UCSD-AML1 (cell line): ENCODE results near the gene SPAG4.

Experiments
- DNase-seq: peaks from one replicate; lab custom pipeline; 2025; ENCODE audit not compliant: unreplicated experiment; lab: John Stamatoyannopoulos, UW

SPAG4 gene

DNA sequence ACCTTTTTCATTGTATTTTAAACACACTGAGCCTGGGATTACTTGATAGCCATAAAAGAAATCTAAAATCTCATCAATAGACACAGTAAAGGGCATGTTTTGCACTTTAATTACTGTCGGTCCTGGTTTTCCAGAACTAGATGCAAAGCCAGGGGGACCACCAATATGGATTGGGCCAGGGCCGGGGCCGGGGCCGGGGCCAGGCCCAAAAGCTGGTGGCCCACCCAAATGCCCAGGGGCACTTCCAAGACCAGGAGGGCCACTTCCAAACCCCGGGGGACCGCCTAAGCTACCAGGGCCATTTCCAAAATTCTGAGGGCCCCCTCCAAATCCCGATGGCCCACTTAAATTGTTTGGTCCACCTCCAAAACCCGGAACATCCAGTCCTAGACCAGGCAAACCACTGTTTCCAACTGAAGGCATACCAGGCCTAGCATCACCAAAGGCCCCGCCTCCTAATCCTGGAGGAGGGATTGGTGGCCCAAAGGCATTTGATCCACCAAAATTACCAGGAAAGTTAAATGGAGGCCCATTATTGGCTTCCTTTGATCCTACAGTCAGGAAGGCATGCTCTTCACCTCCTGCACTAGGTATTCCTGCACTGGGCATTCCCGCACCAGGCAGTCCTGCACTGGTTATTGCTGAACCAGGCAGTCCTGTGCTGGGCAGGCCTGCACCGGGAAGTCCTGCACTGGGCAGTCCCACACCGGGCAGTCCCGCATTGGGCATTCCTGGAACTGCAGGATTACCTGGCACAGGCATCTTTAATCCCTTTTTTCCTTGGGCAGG lies 37.2 kb downstream of the SPAG4 start:
- no peak for DNase-seq

DNA sequence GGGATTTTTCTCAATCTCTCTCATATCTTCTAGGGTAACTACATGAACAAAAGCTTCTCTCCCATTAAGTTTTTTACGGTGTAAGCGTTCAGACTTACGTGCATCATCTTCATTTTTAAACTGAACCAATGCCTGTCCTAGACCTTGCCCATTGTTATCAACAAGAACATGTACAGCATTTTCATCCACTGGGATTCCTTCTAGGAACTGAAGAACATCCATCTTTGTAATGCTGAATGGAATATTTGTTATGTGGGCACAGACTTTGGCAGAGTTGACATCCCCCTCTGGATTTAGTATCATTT lies 37.8 kb downstream of the SPAG4 start:
- no peak for DNase-seq

DNA sequence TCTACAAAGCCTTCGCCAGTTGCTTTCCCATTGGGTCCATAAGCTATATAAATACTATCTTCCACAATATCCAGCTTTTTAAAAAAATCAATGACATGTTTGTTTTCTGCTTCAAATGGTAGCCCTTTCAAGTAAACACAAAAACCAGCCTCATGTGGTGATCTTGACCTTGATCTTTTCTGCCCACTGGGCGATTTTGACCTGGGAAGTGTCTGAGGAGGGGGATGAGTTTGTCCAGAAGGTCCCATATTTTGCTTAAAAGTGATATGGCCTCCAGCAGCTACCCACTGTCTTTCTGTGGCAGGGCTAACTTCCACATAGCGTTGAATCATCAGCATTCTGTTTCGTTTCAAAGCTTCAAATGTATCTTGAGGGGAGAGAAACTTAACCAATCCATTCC lies 38.3 kb downstream of the SPAG4 start:
- DNase-seq = no peak

GRCh38 chr20:35654415-35654814 lies 38.8 kb downstream of the SPAG4 start:
- DNase-seq = no peak

DNA sequence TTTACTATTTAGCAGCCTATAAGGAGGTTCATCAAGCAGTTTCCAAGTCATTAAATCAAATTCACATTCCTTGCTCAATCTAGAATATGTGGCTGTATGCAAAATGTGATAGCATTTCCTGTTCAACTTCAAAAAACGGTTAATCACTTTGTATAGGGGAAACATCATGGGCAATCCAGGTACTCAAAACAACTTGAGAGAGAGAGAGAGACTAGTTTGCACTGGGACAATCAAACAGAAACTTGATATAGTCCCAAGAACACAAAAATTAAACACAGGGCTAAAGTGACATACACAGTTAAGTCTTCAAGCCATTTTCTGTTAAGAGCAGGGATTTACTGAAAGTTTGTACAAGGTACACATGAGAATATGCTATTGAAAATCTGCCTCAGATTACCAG lies 41.6 kb downstream of the SPAG4 start:
- DNase-seq = no peak

DNA sequence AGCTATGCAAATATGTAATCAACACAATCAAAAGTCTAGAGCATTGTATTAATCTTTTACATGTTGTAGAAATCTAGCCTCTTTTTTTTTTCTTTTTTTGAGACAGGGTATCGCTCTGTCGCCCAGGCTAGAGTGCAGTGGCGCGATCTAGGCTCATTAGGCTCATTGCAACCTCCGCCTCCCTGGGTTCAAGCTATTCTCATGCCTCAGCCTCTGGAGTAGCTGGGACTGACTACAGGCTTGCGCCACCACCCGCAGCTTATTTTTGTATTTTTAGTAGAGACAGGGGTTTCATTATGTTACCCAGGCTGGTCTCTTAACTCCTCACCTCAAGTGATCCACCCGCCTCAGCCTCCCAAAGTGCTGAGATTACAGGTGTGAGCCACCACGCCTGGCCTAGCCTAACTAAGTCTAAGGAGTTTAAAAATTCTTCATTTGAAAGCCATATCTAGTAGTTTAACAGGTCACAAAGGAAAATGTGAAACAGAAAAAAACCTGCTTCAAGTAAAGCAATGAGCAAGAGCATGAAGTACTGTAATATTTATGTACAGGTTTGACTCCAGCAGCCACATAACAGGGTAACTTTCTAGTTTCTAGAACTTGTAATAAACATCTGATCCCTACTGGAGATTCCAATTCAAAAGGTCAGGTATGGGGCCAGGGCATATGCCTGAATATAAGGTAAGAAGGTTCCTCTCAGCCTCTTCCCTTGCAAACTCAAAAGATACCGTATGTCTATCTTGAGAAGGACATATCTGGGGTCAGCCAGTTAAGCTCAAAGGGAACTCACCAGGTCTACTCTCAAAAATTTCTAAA lies 44.7 kb downstream of the SPAG4 start:
- DNase-seq = no peak

DNA sequence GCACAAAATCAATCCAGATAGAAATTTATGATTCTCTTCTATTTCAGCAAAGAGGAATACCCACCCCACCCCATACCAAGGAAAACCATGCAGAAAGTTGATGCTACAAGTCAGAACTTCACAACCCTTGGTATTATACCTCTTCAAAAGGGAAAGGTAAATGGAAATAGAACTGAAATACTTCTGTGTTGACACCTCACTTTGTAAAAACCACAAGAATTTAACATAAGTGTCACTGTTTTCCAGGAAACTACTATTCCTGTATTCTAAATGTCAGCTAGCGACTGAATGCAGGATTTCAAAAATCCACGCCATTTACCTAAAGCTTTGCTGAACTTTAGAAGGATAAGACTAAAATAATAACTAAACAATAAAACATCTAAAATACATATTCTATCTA lies 45.4 kb downstream of the SPAG4 start:
- DNase-seq = no peak

- DNase-seq = no peak
Observed at GRCh38 chr20:35661908-35662307, 46.3 kb downstream of the SPAG4 start.

- no peak for DNase-seq
Observed at GRCh38 chr20:35662551-35662950, 46.9 kb downstream of the SPAG4 start.

- DNase-seq = peak; percentile 39
Observed at GRCh38 chr20:35663516-35664465, 48.2 kb downstream of the SPAG4 start.

DNA sequence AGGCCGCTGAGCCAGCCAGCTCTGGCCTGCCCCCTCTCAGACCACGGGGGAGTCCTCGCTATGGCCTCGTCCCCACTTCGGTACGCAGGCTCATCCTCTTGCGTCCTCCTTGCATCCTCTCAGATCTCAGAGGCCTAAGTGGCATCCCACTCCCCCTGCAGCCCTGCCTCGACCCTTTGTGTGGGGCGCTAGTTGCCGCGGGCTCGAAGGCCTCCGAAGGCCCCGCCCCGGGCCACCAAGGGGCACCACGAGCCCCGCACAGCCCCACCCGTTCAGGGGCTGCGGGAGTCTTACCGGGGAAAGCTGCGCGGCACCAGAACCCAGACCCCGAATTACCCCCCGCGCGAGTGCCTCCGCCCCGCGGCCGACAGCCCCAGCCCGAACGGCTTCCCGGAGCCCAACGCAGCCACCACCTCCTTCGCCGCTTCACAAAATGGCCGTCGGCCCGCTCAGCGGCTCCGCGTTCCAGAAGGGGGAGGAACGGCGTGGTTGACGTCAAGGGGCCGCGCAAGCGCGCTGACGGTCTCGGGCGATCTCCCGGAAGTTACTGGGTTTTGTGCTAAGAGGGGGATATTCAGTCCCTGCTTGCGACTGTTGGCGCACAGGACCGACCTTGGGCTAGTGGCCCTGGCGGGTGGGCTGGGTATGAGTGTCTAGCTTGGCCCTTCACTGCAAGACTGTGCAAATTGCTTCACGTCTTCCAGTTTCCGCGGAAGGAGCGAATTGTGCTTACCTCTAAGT lies 49.0 kb downstream of the SPAG4 start, which contains the start of the genes CPNE1 and RBM12:
TSS of gene CPNE1 (minus strand) at position 435 of the 741 bp plus-strand sequence. CDS start 31,977 bp downstream, outside the sequence.
TSS of gene RBM12 (minus strand) at position 435 of the 741 bp plus-strand sequence. CDS start 9,578 bp downstream, outside the sequence.
- peak; percentile 93 for DNase-seq

GRCh38 chr20:35665949-35666288 lies 50.3 kb downstream of the SPAG4 start:
- DNase-seq = no peak

GRCh38 chr20:35669221-35669620 lies 53.6 kb downstream of the SPAG4 start:
- DNase-seq = no peak

- no peak for DNase-seq
Observed at GRCh38 chr20:35669681-35670080, 54.1 kb downstream of the SPAG4 start.
